NCI-H1417 treated with DMSO at 0.1 percent for 48 hours (cell line): ENCODE measurements around the gene ADGRE1.

Experiments
- DNase-seq: peaks from one replicate; lab custom pipeline; 2025; lab: John Stamatoyannopoulos, UW

ADGRE1 gene

DNA sequence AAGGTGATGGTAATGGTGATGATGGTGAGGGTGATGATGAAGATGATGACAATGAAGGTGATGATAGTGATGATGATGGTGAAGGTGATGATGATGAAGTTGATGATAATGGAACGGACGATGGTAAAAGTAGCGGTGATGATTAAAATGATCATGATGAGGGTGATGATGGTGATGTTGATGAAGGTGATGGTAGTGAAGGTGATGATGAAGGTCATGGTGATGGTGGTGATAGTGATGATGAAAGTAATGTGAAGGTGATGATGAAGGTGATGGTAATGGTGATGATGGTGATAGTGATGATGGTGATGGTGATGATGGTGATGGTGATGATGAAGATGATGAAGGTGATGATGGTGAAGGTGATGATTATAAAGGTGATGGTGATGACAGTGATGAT is 67.7 kb downstream of the ADGRE1 start:
- DNase-seq = no peak

DNA sequence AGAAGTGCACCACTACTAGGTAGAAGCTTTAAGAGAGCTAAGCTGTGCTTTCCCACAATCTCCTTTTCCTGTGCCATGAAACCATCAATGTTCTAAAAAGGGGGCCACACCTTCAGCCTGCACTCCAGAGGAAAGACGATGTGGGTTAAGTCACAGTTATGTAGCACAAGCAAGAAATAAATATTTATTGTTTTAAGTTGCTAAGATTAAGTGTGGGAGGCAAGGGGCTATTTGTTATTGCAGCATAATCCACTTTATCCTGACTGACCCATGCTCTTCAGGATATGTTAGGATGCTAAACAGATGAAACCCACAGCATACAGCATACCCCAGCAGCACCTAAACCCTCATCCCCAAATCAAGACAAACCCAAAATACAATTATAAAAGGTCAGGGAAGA is 69.2 kb downstream of the ADGRE1 start:
- no peak for DNase-seq

DNA sequence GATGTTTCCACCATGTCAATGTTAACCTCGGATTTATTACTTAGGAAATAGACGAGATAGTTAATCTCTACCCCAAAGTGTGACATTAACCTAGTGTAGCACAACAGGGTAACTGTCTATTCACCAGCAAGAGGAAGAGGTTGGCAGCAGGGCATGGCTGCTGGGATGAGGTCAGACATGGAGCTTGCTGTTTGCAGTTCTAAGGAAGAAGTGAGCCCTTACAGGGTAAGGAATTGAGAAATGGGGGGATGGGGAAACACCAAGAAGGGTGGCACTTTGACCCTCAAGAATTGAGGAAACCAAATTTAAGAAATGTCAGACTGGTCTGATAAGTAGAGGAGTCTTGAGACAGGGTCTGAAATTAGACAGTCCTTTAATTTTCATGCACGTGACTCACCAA is 71.4 kb downstream of the ADGRE1 start:
- no peak for DNase-seq

DNA sequence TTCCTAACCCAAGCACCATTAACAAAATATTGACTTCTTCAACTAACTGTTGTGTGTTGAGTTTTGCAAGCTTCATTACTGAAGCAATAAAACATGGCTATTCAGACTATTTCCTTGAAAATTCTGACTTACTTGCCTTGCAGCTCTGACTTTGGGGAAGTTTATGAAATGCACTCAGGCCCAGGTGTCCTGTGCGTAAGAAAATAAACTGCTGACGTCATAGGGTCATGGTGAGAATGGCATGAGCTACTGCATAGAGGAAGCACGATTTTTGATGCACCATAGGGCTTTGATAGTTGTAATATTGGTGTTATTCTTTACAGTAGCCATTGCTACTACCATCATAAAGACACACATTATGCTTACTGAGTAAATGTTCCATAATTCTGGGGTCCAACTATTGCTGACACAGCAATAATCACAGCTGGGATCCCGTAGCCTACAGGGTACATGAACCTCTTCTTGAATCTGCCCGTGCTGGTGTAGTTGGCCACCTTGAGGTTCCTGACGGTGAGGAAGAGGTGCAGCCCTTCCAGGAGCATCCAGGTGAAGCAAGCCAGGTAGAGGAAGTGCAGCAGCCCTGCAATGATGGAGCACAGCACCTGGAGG is 76.0 kb downstream of the ADGRE1 start:
- DNase-seq = no peak

DNA sequence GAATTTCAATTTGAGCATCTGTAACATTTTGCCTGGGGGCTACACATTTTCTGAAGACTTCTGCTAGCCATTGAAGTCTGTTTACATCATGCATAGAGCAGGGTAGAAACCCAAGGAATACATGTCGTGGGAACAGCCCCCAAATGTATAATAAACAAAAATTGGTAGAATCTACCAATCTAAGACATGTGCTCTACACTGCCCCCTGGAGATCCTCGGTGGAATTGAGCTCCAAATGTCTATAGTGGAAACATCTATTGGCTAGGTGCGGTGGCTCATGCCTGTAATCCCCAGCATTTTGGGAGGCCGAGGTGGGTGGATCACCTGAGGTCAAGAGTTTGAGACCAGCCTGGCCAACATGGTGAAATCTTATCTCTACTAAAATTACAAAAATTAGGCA is 76.6 kb downstream of the ADGRE1 start:
- no peak for DNase-seq

DNA sequence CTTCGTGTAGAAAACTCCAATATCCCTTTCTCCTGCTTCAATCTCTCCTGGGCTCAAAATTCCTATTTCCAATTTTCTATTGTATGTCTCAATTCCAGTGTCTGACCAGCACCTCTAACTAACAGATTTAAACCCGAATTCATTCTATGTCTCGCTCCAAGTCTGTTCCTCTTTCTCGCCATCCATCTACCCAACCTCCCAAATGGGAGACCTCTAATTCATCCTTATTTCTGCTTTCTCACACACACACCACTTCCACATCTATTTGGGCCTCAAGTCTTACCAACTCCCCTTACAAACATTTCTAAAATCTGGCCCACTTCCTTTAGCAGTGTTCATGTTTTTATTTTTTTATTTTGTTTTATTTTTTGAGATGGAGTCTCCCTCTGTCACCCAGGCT is 80.6 kb downstream of the ADGRE1 start:
- DNase-seq = no peak

DNA sequence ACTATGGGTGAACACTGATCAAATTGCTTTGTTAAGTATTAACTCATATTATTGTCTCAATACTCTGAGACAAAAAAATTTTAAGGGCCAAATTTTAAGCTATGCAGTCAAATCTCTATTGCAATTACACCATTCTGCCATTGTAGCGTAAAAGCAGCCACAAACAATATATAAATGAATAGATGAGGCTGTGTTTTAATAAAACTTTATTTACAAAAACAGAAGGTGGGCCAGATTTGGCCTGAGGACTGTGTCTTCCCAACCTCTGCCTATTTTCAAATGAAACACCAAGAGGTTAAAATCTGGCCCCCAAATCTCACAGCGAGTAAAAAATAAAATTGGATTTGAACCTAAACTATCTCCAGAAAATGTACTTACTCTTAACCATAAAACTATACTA is 82.1 kb downstream of the ADGRE1 start:
- DNase-seq = no peak

DNA sequence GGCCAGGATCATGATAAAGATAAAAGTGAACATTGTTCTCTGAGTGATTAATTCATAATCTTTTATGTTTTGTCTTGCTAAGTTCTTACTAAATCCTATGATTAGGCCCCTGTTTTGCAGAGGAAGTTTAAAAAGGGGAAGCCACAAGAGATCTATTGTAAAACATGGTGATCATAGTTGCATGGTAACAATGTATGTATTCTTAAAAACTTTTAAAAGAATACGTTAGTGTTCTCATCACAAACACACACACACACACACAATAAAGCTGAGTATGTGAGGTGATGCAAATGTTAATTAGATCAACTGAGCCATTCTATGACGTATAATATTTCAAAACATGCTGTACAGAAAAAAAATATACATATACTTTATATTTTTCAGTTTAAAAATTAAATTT is 82.6 kb downstream of the ADGRE1 start:
- DNase-seq = no peak

DNA sequence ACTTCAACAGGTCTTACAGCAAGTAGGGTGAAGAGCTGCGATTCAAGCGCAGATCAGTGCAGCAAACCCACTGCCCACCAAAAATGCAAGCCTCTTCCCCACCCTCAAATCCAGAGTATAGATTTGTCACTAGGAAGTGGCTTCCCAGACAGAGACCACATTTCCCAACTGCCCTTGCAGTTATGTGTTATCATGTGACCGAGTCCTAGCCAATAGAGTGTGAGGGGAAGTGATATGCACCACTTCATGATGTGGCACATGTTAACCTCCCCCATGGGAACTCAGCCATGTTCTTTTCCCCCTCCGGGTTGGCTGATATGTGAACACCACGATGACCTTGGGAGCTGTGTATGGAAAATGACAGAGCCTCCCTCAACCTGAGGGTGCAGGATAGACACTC is 83.1 kb downstream of the ADGRE1 start:
- DNase-seq = no peak

DNA sequence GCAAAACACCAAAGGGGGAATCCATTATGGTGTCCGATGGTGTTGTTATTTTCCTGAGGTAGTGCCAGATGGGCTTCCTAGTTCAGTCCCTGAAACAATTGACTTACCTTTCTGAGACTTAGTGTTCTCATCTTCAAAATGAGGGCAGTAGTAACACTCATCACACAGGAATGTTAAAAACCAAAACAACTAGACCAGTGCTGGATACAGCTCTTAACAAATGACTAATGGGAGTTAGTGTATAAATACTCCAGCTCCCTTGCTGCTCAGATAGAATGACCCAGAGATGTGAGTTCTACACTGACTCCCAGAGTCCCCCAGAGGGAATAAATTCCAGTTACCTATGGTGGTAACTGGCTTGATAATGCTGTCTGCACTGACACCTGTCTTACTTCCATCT is 84.0 kb downstream of the ADGRE1 start:
- no peak for DNase-seq

DNA sequence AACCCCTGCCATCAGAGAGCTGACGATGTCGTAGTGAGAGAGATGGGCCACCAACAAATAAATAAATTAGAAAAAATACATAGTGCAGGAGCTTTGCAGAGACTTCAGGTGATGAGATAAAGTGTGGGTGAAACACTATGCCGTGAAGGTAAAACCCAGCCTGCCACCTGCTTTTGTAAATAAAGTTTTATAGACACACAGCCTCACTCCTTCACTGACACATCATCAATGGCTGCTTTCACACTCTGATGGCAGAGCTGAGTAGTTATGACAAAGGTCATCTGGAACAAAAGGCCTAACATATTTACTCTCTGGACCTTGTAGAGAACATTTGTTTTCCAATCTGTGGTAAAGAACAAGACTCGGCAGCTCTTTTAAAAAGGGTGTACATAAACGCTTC is 88.8 kb downstream of the ADGRE1 start:
- no peak for DNase-seq

DNA sequence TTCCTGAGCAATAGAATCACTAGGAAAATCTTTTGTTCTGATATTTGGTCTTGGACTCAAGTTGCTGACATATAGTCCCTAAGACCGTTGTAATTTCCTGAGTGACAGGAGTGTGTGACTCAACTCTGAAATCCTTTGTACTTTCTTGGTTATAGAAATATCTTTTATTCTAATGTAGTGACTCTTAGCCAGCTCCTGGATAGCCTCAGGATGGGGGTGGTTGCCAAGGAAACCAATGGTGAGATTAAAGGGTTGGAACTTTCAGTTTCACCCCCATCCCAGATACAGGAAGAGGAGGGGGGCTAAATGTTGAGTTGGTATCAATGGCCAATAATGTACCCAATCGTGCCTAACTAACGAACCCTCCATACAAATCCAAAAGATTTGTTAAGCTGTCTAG is 92.0 kb downstream of the ADGRE1 start:
- DNase-seq = no peak

DNA sequence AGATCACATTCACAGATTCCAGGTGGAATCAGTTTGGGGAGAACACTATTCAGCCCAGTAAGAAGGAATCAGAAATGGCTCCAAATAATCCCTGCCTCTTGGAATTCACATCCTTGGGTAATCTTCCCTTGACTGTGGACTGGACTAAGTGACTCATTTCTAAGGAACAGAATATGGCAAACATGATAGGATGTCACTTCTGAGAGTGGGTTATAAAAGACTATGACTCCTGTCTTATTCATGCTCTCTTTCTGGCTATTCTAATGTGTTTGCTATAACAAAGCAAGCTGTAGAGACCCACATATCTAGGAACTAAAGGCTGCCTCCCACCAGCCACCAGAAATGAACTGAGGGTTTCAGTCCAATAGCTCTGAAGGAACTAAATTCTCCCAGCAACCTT is 96.1 kb downstream of the ADGRE1 start:
- DNase-seq = no peak

DNA sequence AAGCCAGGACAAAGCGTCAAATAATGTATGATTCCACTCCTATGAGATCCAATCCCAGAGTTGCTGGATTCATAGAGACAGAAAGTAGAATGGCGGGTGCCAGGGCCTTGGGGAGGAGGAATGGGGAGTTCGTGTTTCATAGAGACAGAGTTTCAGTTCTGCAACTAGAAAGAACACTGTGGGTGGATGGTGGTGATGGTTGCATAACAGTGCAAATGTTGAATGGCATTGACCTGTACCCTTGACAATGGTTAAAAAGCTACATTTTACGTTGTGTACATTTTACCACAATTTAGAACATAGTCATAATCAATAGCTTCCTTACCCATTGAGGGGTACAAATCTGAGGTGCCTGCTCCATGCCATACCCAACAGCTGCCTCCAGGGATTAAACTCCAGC is 100.5 kb downstream of the ADGRE1 start:
- DNase-seq = no peak

DNA sequence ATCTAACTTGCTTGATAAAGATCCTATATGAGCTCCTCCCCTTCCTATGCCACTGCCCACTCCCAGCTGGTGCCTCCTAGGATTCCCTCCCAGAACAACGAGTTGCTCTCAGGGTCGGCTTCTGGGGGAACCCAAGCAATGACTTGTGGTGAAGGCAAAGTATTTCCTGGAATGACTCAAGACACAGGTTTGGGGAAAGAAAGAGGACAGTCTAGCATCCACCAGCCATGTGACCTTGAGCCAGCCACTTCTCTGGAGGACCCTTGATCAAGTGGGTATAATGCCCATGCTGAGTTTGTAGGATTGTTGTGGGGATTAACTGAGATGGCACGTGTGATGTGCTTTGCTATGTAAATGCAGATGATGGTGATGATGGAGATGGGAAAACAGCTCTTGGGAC is 100.9 kb downstream of the ADGRE1 start:
- no peak for DNase-seq
